H1 (cell line): ENCODE results near the gene SNAP47. TPM values are rescaled to one million over a fixed set of nuclear protein-coding genes. Genes with fewer than 3 reads are reported as not detected.

Experiments
- HDAC2 ChIP-seq, 2 experiments: fragments of 300-600 bp in 1 of 2; sonication (generic) in 1 of 2; IDR thresholded peaks; 2 replicates each; pipeline ENCODE4 v1.6.1; 2011 to 2012; ENCODE audit warnings: low read depth in 2 of 2, low read length in 2 of 2, mild to moderate bottlenecking in 2 of 2, moderate library complexity in 2 of 2, borderline replicate concordance in 1 of 2, inconsistent platforms in 1 of 2
- HDAC6 ChIP-seq: IDR thresholded peaks from one replicate; pipeline ENCODE4 v1.7.1; 2012; ENCODE audit warnings: low read depth, mild to moderate bottlenecking, inconsistent platforms, low read length, moderate library complexity
- KDM1A ChIP-seq: fragments of 200-600, 300-600 bp; sonication (generic); IDR thresholded peaks from 2 replicates; pipeline ENCODE4 v1.7.1; 2016; ENCODE audit warnings: mild to moderate bottlenecking, low read length, borderline replicate concordance
- NANOG ChIP-seq: IDR thresholded peaks from 2 replicates; pipeline ENCODE4 v1.6.1; 2011; ENCODE audit warnings: low read length, low read depth, mild to moderate bottlenecking, inconsistent platforms; ENCODE audit not compliant: insufficient read depth, poor library complexity, severe bottlenecking
- POU5F1 ChIP-seq: IDR thresholded peaks from 2 replicates; pipeline ENCODE4 v1.6.1; 2011; ENCODE audit warnings: low read depth, mild to moderate bottlenecking, low read length, moderate library complexity
- SP1 ChIP-seq: IDR thresholded peaks from 2 replicates; pipeline ENCODE4 v1.6.1; 2011; ENCODE audit warnings: low read depth, low read length
- TAF1 ChIP-seq: IDR thresholded peaks from 2 replicates; pipeline ENCODE4 v1.6.1; 2011; ENCODE audit warnings: mild to moderate bottlenecking, low read depth, low read length
- polyA plus RNA-seq, 7 experiments: library from polyadenylated mRNA; depleted of rRNA in 3 of 7; stranded (reverse) in 5 of 7; unstranded in 2 of 7; fragments of >200 nt in 5 of 7; fragments of 200-250 nt in 2 of 7; gene quantifications; 1 replicate in 5 of 7; 2 replicates in 1 of 7; 4 replicates in 1 of 7; pipeline versions ENCODE4 v1.2.1 to v1.2.3, GENCODE V29; 2011 to 2013; ENCODE audit warnings: missing spikeins in 2 of 7, mixed read lengths in 2 of 7
- total RNA-seq: library from RNA; stranded (reverse); fragmentation: NEBNext Ultra II Directional; extraction: Animal tissue kit (Norgen Biotek cat#: 25700); gene quantifications from 2 replicates; pipeline ENCODE4 v1.2.1, GENCODE V29; 2021
- TF ChIP-seq, protein P1 (sequence below): fragments of 300-600 bp; sonication (generic); IDR thresholded peaks from 2 replicates; pipeline ENCODE4 v1.7.1; 2012; ENCODE audit warnings: low read length, moderate library complexity, mild to moderate bottlenecking, inconsistent platforms; ENCODE audit not compliant: insufficient replicate concordance

Gene SNAP47
- total and polyA plus RNA-seq, 2 of the 8 experiments (the other 6 are each of a cell fraction or from before 2014, with no cell fraction given), result 37.6 to 42.2 TPM

DNA sequence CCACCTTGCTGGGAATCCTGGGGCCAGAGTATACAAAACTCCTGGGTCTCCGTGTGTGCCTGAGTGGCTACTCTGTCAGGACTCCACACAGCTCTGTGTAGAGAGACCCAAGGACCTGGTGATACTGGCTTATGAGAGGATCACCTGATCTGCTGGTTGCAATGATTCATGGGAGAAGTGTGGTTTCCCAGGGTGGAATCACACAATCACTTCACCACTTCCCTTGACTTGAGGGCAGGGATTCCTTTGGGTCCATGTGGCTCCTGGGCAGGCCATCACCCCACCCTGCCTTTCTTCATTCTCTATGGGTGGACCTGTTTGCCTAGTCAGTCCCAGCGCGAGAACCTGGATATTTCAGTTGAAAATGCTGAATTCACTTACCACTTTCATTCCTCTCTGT lies 93.6 kb downstream of the SNAP47 start (continued):
- TF ChIP-seq, protein P1, sequence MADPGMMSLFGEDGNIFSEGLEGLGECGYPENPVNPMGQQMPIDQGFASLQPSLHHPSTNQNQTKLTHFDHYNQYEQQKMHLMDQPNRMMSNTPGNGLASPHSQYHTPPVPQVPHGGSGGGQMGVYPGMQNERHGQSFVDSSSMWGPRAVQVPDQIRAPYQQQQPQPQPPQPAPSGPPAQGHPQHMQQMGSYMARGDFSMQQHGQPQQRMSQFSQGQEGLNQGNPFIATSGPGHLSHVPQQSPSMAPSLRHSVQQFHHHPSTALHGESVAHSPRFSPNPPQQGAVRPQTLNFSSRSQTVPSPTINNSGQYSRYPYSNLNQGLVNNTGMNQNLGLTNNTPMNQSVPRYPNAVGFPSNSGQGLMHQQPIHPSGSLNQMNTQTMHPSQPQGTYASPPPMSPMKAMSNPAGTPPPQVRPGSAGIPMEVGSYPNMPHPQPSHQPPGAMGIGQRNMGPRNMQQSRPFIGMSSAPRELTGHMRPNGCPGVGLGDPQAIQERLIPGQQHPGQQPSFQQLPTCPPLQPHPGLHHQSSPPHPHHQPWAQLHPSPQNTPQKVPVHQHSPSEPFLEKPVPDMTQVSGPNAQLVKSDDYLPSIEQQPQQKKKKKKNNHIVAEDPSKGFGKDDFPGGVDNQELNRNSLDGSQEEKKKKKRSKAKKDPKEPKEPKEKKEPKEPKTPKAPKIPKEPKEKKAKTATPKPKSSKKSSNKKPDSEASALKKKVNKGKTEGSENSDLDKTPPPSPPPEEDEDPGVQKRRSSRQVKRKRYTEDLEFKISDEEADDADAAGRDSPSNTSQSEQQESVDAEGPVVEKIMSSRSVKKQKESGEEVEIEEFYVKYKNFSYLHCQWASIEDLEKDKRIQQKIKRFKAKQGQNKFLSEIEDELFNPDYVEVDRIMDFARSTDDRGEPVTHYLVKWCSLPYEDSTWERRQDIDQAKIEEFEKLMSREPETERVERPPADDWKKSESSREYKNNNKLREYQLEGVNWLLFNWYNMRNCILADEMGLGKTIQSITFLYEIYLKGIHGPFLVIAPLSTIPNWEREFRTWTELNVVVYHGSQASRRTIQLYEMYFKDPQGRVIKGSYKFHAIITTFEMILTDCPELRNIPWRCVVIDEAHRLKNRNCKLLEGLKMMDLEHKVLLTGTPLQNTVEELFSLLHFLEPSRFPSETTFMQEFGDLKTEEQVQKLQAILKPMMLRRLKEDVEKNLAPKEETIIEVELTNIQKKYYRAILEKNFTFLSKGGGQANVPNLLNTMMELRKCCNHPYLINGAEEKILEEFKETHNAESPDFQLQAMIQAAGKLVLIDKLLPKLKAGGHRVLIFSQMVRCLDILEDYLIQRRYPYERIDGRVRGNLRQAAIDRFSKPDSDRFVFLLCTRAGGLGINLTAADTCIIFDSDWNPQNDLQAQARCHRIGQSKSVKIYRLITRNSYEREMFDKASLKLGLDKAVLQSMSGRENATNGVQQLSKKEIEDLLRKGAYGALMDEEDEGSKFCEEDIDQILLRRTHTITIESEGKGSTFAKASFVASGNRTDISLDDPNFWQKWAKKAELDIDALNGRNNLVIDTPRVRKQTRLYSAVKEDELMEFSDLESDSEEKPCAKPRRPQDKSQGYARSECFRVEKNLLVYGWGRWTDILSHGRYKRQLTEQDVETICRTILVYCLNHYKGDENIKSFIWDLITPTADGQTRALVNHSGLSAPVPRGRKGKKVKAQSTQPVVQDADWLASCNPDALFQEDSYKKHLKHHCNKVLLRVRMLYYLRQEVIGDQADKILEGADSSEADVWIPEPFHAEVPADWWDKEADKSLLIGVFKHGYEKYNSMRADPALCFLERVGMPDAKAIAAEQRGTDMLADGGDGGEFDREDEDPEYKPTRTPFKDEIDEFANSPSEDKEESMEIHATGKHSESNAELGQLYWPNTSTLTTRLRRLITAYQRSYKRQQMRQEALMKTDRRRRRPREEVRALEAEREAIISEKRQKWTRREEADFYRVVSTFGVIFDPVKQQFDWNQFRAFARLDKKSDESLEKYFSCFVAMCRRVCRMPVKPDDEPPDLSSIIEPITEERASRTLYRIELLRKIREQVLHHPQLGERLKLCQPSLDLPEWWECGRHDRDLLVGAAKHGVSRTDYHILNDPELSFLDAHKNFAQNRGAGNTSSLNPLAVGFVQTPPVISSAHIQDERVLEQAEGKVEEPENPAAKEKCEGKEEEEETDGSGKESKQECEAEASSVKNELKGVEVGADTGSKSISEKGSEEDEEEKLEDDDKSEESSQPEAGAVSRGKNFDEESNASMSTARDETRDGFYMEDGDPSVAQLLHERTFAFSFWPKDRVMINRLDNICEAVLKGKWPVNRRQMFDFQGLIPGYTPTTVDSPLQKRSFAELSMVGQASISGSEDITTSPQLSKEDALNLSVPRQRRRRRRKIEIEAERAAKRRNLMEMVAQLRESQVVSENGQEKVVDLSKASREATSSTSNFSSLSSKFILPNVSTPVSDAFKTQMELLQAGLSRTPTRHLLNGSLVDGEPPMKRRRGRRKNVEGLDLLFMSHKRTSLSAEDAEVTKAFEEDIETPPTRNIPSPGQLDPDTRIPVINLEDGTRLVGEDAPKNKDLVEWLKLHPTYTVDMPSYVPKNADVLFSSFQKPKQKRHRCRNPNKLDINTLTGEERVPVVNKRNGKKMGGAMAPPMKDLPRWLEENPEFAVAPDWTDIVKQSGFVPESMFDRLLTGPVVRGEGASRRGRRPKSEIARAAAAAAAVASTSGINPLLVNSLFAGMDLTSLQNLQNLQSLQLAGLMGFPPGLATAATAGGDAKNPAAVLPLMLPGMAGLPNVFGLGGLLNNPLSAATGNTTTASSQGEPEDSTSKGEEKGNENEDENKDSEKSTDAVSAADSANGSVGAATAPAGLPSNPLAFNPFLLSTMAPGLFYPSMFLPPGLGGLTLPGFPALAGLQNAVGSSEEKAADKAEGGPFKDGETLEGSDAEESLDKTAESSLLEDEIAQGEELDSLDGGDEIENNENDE, result no peak
- TF ChIP-seq HDAC2 (IDR thresholded peaks at IDR 0.05; ENCODE audit: borderline replicate concordance in 1 of 2, low read depth in 2 of 2, low read length in 2 of 2), result no peak
- TF ChIP-seq NANOG, result no peak
- TF ChIP-seq KDM1A, result no peak
- TF ChIP-seq SP1, result no peak
- TF ChIP-seq HDAC6, result no peak
- TF ChIP-seq POU5F1, result no peak
- no peak for TF ChIP-seq TAF1
